CMK (cell line): ENCODE data around the gene SIPA1L3.

Source experiments
- DNase-seq: peaks from one replicate; pipeline ENCODE4 v3.0.0-alpha.2; 2010; ENCODE audit warnings: low read depth

Gene SIPA1L3

GRCh38 chr19:37946132-37946531, 39.1 kb downstream of the SIPA1L3 start:
- no peak for DNase-seq

DNA sequence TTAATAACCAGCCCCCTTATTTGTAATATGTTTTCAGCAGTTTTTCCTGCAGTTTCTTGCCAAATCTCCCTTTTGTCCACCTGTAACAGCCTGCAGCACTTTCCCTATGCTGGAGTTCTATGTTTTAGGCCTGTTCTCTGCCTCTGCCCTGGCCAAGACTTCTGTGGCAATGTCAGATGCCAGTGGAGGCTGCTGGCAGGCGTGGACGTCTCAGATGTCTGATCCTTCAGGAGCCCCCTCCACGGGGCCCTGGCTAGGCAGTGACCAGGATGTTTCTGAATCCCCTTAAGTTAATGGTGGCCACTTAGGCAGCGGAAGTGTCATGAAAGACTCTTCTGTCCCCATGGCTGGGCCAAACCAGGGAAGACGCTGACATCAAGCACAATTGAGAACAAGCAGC, 40.8 kb downstream of the SIPA1L3 start:
- DNase-seq, result no peak

DNA sequence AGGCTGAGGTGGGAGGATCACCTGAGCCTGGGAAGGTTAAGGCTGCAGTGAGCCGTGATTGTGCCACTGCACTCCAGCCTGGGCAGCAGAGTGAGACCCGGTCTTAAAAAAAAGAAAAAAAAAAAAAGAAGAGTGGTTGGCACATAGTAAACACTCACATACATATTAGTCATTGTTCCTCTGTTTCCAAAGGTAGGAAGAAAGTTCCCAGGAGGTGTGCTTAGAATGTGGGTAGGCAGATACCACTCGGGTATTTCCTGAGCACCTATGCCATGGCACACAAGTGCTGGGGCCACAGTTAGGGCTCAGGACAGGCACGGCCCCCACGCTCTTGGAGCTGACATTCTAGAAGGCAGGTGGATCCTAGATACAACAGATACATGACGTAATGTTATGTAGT, 41.4 kb downstream of the SIPA1L3 start:
- no peak for DNase-seq

DNA sequence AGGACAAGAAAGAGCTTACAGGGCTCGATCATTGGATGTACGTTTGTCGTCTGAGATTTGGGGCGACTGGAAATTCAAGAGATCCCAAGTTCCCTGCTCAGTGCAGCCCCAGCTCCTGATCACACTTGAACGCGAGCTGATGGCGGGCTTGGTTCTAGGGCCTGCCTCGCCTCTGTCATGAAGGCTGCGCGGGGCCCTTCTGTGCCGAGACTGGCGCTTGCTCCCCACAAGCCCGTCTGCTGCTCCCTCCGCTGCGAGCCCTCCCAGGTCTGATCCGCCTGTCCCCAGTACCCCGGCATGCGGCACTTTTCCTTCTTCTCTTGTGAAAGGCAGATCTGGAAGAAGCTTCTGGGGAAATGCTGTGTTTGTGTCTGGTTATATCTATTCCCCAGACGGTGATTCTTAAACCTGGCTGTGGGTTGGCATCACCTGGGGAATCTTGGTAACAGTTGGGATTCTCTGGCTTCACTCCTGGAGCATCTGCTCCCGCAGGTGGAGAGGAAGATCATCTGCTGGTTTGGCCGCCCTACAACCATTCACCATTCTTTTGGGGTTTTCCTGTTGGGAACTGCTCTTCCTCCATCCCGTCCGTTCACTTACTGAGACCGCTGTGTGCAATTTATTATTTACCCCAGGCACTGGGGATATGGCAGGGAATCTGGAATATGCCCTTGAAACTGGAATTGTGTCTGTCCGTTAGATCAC, 43.6 kb downstream of the SIPA1L3 start:
- DNase-seq, result no peak

DNA sequence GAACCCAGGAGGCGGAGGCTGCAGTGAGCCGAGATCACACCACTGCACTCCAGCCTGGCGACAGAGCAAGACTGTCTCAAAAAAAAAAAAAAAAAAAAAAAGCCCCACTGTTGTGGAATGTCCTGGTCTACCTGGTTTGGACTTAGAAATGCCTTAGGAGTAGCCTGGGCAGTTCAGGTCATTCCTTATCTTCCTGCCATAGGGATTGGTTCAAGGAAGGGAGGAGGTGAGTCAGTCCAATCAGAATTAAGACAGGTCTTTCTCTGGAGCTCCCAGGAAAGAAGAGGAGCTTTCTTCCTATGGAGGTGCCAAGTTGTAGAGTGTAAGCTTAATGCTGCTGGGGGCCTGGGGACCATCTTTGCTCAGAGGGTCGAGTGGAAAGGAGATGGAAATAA, 44.8 kb downstream of the SIPA1L3 start:
- no peak for DNase-seq

- DNase-seq, result no peak
These were observed 46.3 kb downstream of the SIPA1L3 start for GRCh38 chr19:37953171-37953917.

- DNase-seq, result no peak
These were observed 46.9 kb downstream of the SIPA1L3 start for GRCh38 chr19:37953918-37954303.

DNA sequence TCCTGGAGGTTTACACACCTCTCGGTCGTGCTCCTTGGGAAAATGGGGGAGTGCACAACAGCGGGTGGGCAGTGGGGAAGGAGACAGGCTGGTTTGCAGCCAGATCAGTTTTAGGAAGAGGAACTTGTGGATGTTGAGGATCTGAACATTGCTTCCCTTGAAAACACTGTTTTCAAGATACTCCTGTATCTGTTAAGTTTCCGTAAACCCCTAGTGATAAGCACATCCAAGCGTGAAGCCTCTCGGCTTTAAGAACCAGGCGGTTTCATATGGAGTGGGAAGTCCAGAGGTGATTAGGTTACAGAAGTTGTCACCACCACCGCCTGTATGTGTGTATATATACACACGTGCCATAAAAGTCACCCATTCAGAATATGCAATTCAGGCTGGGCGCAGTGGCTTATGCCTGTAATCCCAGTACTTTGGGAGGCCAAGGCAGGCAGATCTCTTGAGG, 47.4 kb downstream of the SIPA1L3 start:
- no peak for DNase-seq

- no peak for DNase-seq
These were observed 49.0 kb downstream of the SIPA1L3 start for GRCh38 chr19:37955986-37956385.

GRCh38 chr19:37957176-37957575, 50.2 kb downstream of the SIPA1L3 start:
- DNase-seq, result no peak

- DNase-seq, result no peak
These were observed 52.7 kb downstream of the SIPA1L3 start for GRCh38 chr19:37959665-37960114.

GRCh38 chr19:37961198-37961597, 54.2 kb downstream of the SIPA1L3 start:
- no peak for DNase-seq

- DNase-seq, result no peak
These were observed 56.4 kb downstream of the SIPA1L3 start for GRCh38 chr19:37963190-37963936.

DNA sequence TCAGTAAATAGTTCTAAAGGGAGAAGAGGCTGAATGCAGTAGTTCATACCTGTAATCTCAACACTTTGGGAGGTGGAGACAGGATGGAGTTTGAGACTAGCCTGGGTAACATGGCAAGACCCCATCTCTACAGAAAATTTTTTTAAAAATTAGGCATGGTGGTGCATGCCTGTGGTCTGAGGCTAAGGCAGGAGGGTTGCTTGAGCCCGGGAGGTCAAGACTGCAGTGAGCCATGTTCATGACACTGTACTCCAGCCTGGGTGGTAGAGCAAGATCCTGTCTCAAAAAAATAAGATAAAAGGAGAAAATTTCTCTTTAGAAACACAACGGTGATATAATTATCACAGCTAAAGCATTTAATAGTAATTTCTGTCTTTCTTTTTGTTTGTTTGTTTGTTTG, 57.1 kb downstream of the SIPA1L3 start:
- DNase-seq, result no peak

GRCh38 chr19:37966211-37966661, 59.2 kb downstream of the SIPA1L3 start:
- DNase-seq, result no peak

DNA sequence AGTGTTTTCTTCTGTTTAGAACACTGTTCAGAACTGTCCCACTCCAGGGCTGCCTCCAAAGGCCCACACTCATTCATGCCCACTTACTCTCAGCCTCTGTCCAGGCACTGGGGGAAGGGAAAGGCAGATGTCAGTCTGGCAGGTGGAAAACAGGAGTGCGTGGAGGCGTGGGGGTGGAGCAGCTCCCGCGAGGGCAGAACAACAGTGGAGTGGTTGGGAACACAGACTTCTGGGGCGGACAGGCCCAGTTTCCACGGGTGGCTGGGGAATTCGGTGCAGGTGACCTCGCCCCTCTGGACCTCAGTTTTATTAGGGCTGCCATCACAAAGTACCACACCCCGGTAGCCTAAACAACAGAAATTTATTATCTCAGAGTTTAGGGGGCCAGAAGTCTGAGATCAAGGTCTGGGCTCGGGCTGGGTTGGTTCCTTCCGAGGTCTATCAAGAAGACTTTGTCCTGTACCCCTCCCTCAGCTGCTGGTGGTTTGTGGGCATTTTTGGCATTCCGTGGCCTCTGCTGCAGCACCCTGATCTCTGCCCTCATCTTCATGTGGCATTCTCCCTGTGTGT, 59.7 kb downstream of the SIPA1L3 start:
- DNase-seq, result no peak

DNA sequence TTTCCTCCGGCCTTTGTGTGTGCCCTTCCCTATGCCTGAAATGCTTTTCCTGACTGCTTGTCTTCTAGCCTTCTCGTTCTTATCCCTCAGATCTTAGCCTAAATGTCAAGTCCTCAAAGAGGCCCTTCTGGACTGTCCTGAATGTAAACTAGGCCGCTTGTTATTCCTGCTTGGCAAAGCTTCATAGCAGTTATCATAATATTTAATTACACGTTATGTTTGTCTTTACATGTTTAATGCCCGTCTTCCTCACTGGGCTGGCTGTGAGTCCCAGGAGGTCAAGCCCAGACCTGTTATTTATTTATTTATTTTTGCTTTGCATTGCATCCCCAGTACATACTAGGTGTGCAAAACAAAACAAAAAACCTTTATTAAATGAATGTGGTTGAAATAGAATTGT, 62.7 kb downstream of the SIPA1L3 start:
- no peak for DNase-seq

DNA sequence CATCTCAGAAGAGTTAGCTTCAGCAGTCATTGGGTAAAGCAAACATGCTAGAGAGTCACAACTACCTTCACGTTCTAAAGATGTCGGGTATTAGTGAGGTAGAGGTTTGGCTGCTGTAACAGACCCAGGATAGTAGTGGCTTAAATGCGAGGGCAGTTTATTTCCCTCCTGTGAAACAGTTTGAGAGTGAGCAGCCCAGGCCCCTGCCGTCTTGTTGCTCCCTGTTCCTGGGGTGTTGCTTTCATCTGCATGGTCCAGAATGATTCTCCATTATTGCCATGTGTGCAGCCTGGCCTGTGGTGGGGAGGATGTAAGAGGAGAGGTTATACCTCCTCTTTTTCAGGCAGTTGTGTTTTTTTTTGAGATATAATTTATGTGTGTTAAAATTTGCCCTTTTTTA, 63.7 kb downstream of the SIPA1L3 start:
- no peak for DNase-seq

DNA sequence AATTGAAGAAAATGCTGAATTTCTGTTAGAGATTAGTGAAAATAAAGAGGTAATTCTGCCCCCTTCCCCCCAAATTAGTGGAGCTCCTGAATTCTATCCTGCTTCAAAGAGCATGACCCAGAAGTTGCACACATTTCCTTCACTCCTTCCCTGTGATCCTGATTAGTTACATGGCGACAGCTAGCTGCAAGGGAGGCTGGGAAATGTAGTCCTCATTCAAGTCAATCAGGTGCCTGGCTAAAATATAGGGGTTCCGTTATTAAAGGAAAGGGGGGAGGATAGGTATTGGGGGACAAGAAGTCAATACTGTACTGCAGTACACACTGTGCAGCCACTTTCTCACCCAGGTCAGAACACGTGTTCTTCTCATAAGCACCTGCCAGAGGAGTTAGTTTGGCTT, 65.8 kb downstream of the SIPA1L3 start:
- DNase-seq, result no peak

DNA sequence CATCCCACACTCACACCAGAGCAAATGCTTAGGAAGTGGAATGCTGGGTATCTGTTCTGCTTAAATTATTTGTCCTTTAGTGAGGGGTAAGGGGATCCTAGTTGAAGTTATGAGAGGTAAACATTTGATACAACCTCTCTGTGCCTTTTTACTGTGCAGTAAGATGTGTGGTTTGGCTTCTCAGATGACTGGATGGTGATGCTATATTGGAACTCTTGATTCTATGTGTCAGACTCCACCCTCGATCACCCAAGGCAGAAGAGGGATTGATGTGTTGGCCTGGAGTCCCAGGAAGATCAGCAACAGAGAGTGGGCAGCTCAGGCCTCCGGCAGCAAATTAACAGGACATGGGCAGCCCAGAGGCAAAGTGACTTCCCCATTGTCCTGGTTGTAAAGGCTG, 66.7 kb downstream of the SIPA1L3 start:
- DNase-seq, result no peak

- DNase-seq, result no peak
These were observed 68.1 kb downstream of the SIPA1L3 start for GRCh38 chr19:37975071-37975470.
